HEK293 (cell line): ENCODE measurements around the gene CHST5.

Experiments
- CTCF ChIA-PET: fragments of 350-600 bp; formaldehyde crosslinking; extraction: SDS; loops from one replicate; lab custom pipeline; 2021; ENCODE audit warnings: antibody characterized with exemption; lab: Yijun Ruan, JAX
- POLR2A ChIA-PET: fragments of 300-600 bp; formaldehyde crosslinking; extraction: SDS; loops from one replicate; lab custom pipeline; 2020; ENCODE audit warnings: antibody characterized with exemption, inconsistent platforms; lab: Yijun Ruan, JAX
- H3K27ac ChIP-seq: fragments of 200-500 bp; sonication (Bioruptor generic); 2 replicates; pipeline ENCODE4 v1.5.1; 2014; ENCODE audit warnings: low read depth, low read length, control low read depth, inconsistent platforms; ENCODE audit errors: extremely low read depth
- H3K36me3 ChIP-seq, 2 experiments: fragments of 200-500 bp in 1 of 2; sonication (Bioruptor generic) in 1 of 2; 1 replicate in 1 of 2; 2 replicates in 1 of 2; pipeline ENCODE4 v1.5.1; 2014 to 2017; ENCODE audit warnings: inconsistent platforms in 2 of 2, low read length in 2 of 2; ENCODE audit not compliant: control insufficient read depth in 2 of 2, insufficient read depth in 1 of 2
- H3K4me1 ChIP-seq: fragments of 200-500 bp; sonication (Bioruptor generic); 2 replicates; pipeline ENCODE4 v1.5.1; 2014; ENCODE audit warnings: mild to moderate bottlenecking, low read length, inconsistent platforms; ENCODE audit not compliant: control insufficient read depth, insufficient read depth
- H3K4me3 ChIP-seq: 2 replicates; pipeline ENCODE4 v1.5.1; 2011; ENCODE audit warnings: low read depth, mild to moderate bottlenecking, control low read depth, low read length, moderate library complexity
- H3K9me3 ChIP-seq: fragments of 200-500 bp; sonication (Bioruptor generic); 2 replicates; pipeline ENCODE4 v1.5.1; 2014; ENCODE audit warnings: low read depth, low read length, inconsistent platforms; ENCODE audit not compliant: control insufficient read depth, insufficient read depth
- BCL11A ChIP-seq: fragments of 450-650 bp; formaldehyde crosslinking; IDR thresholded peaks from 2 replicates; pipeline ENCODE4 v1.5.1; 2016; ENCODE audit warnings: low read depth, missing biosample characterization, missing genetic modification characterization
- FEZF1 ChIP-seq: fragments of 450-650 bp; formaldehyde crosslinking; IDR thresholded peaks from 2 replicates; pipeline ENCODE4 v1.5.1; 2016; ENCODE audit warnings: missing biosample characterization, missing genetic modification characterization
- KLF1 ChIP-seq: fragments of 450-650 bp; formaldehyde crosslinking; IDR thresholded peaks from 2 replicates; pipeline ENCODE4 v1.5.1; 2016; ENCODE audit warnings: missing biosample characterization, missing genetic modification characterization
- KLF8 ChIP-seq: fragments of 450-650 bp; formaldehyde crosslinking; IDR thresholded peaks from 2 replicates; pipeline ENCODE4 v1.5.1; 2016; ENCODE audit warnings: missing biosample characterization, missing genetic modification characterization
- PRDM2 ChIP-seq: fragments of 450-650 bp; formaldehyde crosslinking; IDR thresholded peaks from 2 replicates; pipeline ENCODE4 v1.5.1; 2016; ENCODE audit warnings: missing biosample characterization, missing genetic modification characterization, borderline replicate concordance
- ZEB2 ChIP-seq: fragments of 450-650 bp; formaldehyde crosslinking; IDR thresholded peaks from 2 replicates; pipeline ENCODE4 v1.5.1; 2016; ENCODE audit warnings: missing biosample characterization, missing genetic modification characterization
- ZFP41 ChIP-seq: fragments of 450-650 bp; formaldehyde crosslinking; IDR thresholded peaks from 2 replicates; pipeline ENCODE4 v1.5.1; 2016; ENCODE audit warnings: missing biosample characterization, missing genetic modification characterization, borderline replicate concordance
- ZNF112 ChIP-seq: fragments of 450-650 bp; formaldehyde crosslinking; IDR thresholded peaks from 2 replicates; pipeline ENCODE4 v1.5.0; 2017; ENCODE audit warnings: missing biosample characterization, missing genetic modification characterization
- ZNF140 ChIP-seq: fragments of 450-650 bp; formaldehyde crosslinking; IDR thresholded peaks from 2 replicates; pipeline ENCODE4 v1.5.1; 2016; ENCODE audit warnings: missing biosample characterization, missing genetic modification characterization
- ZNF174 ChIP-seq: fragments of 450-650 bp; formaldehyde crosslinking; IDR thresholded peaks from 2 replicates; pipeline ENCODE4 v1.5.0; 2017; ENCODE audit warnings: missing biosample characterization, mild to moderate bottlenecking, missing genetic modification characterization
- ZNF221 ChIP-seq: fragments of 450-650 bp; formaldehyde crosslinking; IDR thresholded peaks from 2 replicates; pipeline ENCODE4 v1.5.1; 2017; ENCODE audit warnings: missing biosample characterization, missing genetic modification characterization, borderline replicate concordance
- ZNF23 ChIP-seq: fragments of 450-650 bp; formaldehyde crosslinking; IDR thresholded peaks from 2 replicates; pipeline ENCODE4 v1.5.1; 2016; ENCODE audit warnings: missing biosample characterization, missing genetic modification characterization, borderline replicate concordance
- ZNF26 ChIP-seq: fragments of 450-650 bp; formaldehyde crosslinking; IDR thresholded peaks from 2 replicates; pipeline ENCODE4 v1.5.1; 2016; ENCODE audit warnings: missing biosample characterization, missing genetic modification characterization
- ZNF335 ChIP-seq: fragments of 450-650 bp; formaldehyde crosslinking; conservative IDR thresholded peaks from 2 replicates; pipeline ENCODE4 v1.5.1; 2016; ENCODE audit warnings: missing biosample characterization, missing genetic modification characterization
- ZNF362 ChIP-seq: fragments of 450-650 bp; formaldehyde crosslinking; IDR thresholded peaks from 2 replicates; pipeline ENCODE4 v1.5.1; 2016; ENCODE audit warnings: missing biosample characterization, missing genetic modification characterization
- ZNF521 ChIP-seq: fragments of 450-650 bp; formaldehyde crosslinking; IDR thresholded peaks from 2 replicates; pipeline ENCODE4 v1.5.1; 2017; ENCODE audit warnings: missing biosample characterization, mild to moderate bottlenecking, missing genetic modification characterization
- ZNF580 ChIP-seq: fragments of 450-650 bp; formaldehyde crosslinking; IDR thresholded peaks from 2 replicates; pipeline ENCODE4 v1.5.1; 2016; ENCODE audit warnings: missing biosample characterization, missing genetic modification characterization
- ZNF585B ChIP-seq: fragments of 450-650 bp; formaldehyde crosslinking; IDR thresholded peaks from 2 replicates; pipeline ENCODE4 v1.5.1; 2016; ENCODE audit warnings: missing biosample characterization, missing genetic modification characterization
- ZNF629 ChIP-seq: fragments of 450-650 bp; formaldehyde crosslinking; IDR thresholded peaks from 2 replicates; pipeline ENCODE4 v1.5.1; 2017; ENCODE audit warnings: missing biosample characterization, missing genetic modification characterization
- ZNF677 ChIP-seq: fragments of 450-650 bp; IDR thresholded peaks from 2 replicates; pipeline ENCODE4 v1.5.0; 2018; ENCODE audit warnings: missing biosample characterization, mild to moderate bottlenecking, missing genetic modification characterization, moderate library complexity
- ZNF76 ChIP-seq: fragments of 450-650 bp; formaldehyde crosslinking; IDR thresholded peaks from 2 replicates; pipeline ENCODE4; 2016; ENCODE audit warnings: low read depth, missing biosample characterization, missing genetic modification characterization, borderline replicate concordance
- ZNF843 ChIP-seq: fragments of 450-650 bp; formaldehyde crosslinking; IDR thresholded peaks from 2 replicates; pipeline ENCODE4 v1.5.1; 2016; ENCODE audit warnings: missing biosample characterization, missing genetic modification characterization

The CHST5 gene

GRCh38 chr16:75486014-75486675 lies 49.8 kb downstream of the CHST5 start (continued):
- TF ChIP-seq ZNF26 (tag by site-specific recombination) = no peak
- no peak for TF ChIP-seq FEZF1
- TF ChIP-seq ZNF335 = peak; percentile 32
- no peak for TF ChIP-seq ZNF585B (tag by site-specific recombination)
- no peak for TF ChIP-seq ZNF174

GRCh38 chr16:75485230-75486013 lies 50.5 kb downstream of the CHST5 start:
- TF ChIP-seq ZNF140 (tag by site-specific recombination) (no peak), ZNF843 (tag by site-specific recombination) (no peak), ZEB2 (tag by site-specific recombination) (no peak), BCL11A (no peak), ZNF23 (no peak), KLF8 (tag by site-specific recombination) (no peak), ZNF221 (tag by site-specific recombination) (no peak), ZNF580 (tag by site-specific recombination) (no peak), PRDM2 (tag by site-specific recombination) (no peak), ZNF677 (no peak), ZNF112 (tag by site-specific recombination) (no peak), ZNF76 (tag by site-specific recombination) (no peak), ZNF521 (tag by site-specific recombination) (no peak), ZNF629 (no peak), KLF1 (tag by site-specific recombination) (no peak), ZNF362 (tag by site-specific recombination) (no peak), ZFP41 (tag by site-specific recombination) (no peak)
- Histone ChIP-seq H3K4me1 (no peaks in the 10 kb centered on the region), H3K36me3 (no peaks in the 10 kb centered on the region), H3K27ac (no peak overlapping the region), H3K4me3 (no peak overlapping the region), H3K9me3 (no peaks in the 10 kb centered on the region)
- CTCF ChIA-PET = interaction anchor here (0.6 to 2.1 kb wide), 5 partner anchors 12 to 154 kb away, joined by 3 to 8 read pairs (median 3); no protein-coding TSS in a partner anchor
- POLR2A ChIA-PET = no interaction called here
